SU-DHL-6 (cell line): Measurements from ENCODE around the gene OR5B3.

Experiments
- H2AFZ ChIP-seq: fragments of 200-600 bp; sonication (generic); 2 replicates; pipeline ENCODE4 v1.6.1; 2014; ENCODE audit warnings: low read depth, mild to moderate bottlenecking, moderate library complexity, mixed read lengths, antibody characterized with exemption, low read length; ENCODE audit not compliant: severe bottlenecking
- H3F3A ChIP-seq: fragments of 200-600 bp; shearing (Covaris generic); 2 replicates; pipeline ENCODE4 v1.6.0; 2016; ENCODE audit warnings: antibody characterized with exemption, mild to moderate bottlenecking; ENCODE audit not compliant: insufficient read depth
- H3K27ac ChIP-seq: fragments of 200-600 bp; sonication (generic); 2 replicates; pipeline ENCODE4 v1.5.1; 2016; ENCODE audit warnings: low read depth, mild to moderate bottlenecking, low read length, moderate library complexity, mixed read lengths
- H3K27me3 ChIP-seq: fragments of 200-600 bp; sonication (generic), shearing (Covaris generic); 2 replicates; pipeline ENCODE4 v1.6.0; 2014; ENCODE audit warnings: mild to moderate bottlenecking, low read length
- H3K36me3 ChIP-seq: fragments of 200-600 bp; sonication (generic); 2 replicates; pipeline ENCODE4 v1.6.1; 2014; ENCODE audit warnings: mild to moderate bottlenecking, low read length, mixed read lengths
- H3K4me2 ChIP-seq: fragments of 300-600, 200-600 bp; shearing (Covaris generic), sonication (generic); 2 replicates; pipeline ENCODE4 v1.6.0; 2014; ENCODE audit warnings: low read length, low read depth, mild to moderate bottlenecking; ENCODE audit not compliant: poor library complexity, severe bottlenecking
- H3K4me3 ChIP-seq: fragments of 200-600 bp; sonication (generic); 2 replicates; pipeline ENCODE4 v1.5.1; 2014; ENCODE audit warnings: antibody characterized with exemption, low read length, mild to moderate bottlenecking, mixed read lengths; ENCODE audit not compliant: insufficient read depth, poor library complexity, severe bottlenecking
- H3K79me2 ChIP-seq: fragments of 200-600 bp; sonication (generic); 2 replicates; pipeline ENCODE4 v1.6.1; 2014; ENCODE audit warnings: mild to moderate bottlenecking, low read length, moderate library complexity; ENCODE audit not compliant: insufficient read depth
- H3K9ac ChIP-seq: fragments of 200-600 bp; sonication (generic); 2 replicates; pipeline ENCODE4 v1.7.0; 2014; ENCODE audit warnings: mild to moderate bottlenecking, low read length
- H3K9me2 ChIP-seq: fragments of 200-600 bp; sonication (generic); replicated peaks from 2 replicates; pipeline ENCODE4 v1.6.1; 2014; ENCODE audit warnings: low read length; ENCODE audit not compliant: insufficient read depth
- H3K9me3 ChIP-seq: fragments of 200-600 bp; sonication (generic); 2 replicates; pipeline ENCODE4 v1.6.1; 2014; ENCODE audit warnings: low read length, mixed read lengths; ENCODE audit not compliant: insufficient read depth
- H4K20me1 ChIP-seq: fragments of 200-600 bp; sonication (generic); 2 replicates; pipeline ENCODE4 v1.6.1; 2014; ENCODE audit warnings: low read depth, mild to moderate bottlenecking, antibody characterized with exemption, low read length, moderate library complexity, mixed read lengths
- EZH2phosphoT487 ChIP-seq: fragments of 200-600 bp; sonication (generic), shearing (Covaris generic); conservative IDR thresholded peaks from 2 replicates; pipeline ENCODE4 v1.6.1; 2018; ENCODE audit warnings: mild to moderate bottlenecking, antibody characterized with exemption, low read length, moderate library complexity, mixed read lengths
- TF ChIP-seq, protein P1 (sequence below): fragments of 200-600 bp; sonication (generic); IDR thresholded peaks from one replicate; pipeline ENCODE4 v1.5.1; 2017; ENCODE audit warnings: antibody characterized with exemption, mild to moderate bottlenecking, low read length, moderate library complexity; ENCODE audit not compliant: insufficient read depth, poor library complexity, severe bottlenecking

Gene OR5B3

GRCh38 chr11:58444300-58444699 lies 37.6 kb upstream of the OR5B3 start:
- Histone ChIP-seq H4K20me1 (no peaks in the 10 kb centered on the region), H3K4me2 (no peak overlapping the region), H3K27ac (no peak overlapping the region), H3K27me3 (no peaks in the 10 kb centered on the region), H3K9me3 (no peaks in the 10 kb centered on the region), H2AFZ (no peak overlapping the region), H3K9me2 (no peaks in the 10 kb centered on the region; the same call in 1 of the 2 replicates), H3K36me3 (no peaks in the 10 kb centered on the region), H3K79me2 (no peaks in the 10 kb centered on the region), H3K9ac (no peak overlapping the region), H3F3A (no peaks in the 10 kb centered on the region), H3K4me3 (no peak overlapping the region)
- TF ChIP-seq, protein P1, sequence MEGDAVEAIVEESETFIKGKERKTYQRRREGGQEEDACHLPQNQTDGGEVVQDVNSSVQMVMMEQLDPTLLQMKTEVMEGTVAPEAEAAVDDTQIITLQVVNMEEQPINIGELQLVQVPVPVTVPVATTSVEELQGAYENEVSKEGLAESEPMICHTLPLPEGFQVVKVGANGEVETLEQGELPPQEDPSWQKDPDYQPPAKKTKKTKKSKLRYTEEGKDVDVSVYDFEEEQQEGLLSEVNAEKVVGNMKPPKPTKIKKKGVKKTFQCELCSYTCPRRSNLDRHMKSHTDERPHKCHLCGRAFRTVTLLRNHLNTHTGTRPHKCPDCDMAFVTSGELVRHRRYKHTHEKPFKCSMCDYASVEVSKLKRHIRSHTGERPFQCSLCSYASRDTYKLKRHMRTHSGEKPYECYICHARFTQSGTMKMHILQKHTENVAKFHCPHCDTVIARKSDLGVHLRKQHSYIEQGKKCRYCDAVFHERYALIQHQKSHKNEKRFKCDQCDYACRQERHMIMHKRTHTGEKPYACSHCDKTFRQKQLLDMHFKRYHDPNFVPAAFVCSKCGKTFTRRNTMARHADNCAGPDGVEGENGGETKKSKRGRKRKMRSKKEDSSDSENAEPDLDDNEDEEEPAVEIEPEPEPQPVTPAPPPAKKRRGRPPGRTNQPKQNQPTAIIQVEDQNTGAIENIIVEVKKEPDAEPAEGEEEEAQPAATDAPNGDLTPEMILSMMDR = no peak
- no peak for TF ChIP-seq EZH2phosphoT487

GRCh38 chr11:58442136-58442535 lies 35.5 kb upstream of the OR5B3 start, which contains the start of gene OR5B12:
Gene OR5B12 (minus strand): TSS chr11:58442236. CDS start chr11:58440151, 2,085 bp downstream.
- TF ChIP-seq, protein P1 = no peak
- TF ChIP-seq EZH2phosphoT487 = no peak
- Histone ChIP-seq H3K36me3 (no peaks in the 10 kb centered on the region), H4K20me1 (no peaks in the 10 kb centered on the region), H3K4me2 (no peak within 1 kb of the TSS), H3K9me3 (no peaks in the 10 kb centered on the region), H3K9ac (no peak within 1 kb of the TSS), H3K27ac (no peak within 1 kb of the TSS), H3F3A (no peaks in the 10 kb centered on the region), H3K27me3 (no peaks in the 10 kb centered on the region), H2AFZ (no peak within 1 kb of the TSS), H3K4me3 (no peak within 1 kb of the TSS), H3K79me2 (no peaks in the 10 kb centered on the region), H3K9me2 (no peaks in the 10 kb centered on the region; the same call in 1 of the 2 replicates)

DNA sequence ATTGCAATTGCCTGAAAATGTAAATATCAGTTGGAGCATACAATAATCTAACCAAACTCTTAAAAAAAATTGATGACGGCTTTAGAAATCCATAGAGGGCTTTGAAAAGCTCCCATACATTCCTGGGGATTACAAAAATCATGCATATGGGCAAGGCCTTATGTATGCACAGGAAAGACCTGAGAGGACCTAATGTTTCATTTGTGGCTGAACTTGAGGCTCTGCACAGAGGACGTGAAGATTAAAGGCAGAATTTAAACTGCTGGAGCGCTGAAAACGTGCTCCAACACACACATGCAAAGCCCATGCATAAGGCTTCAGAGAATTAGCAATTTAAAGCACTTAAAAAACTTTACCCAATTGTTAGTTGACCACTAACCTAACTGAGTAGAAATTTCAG lies 31.8 kb upstream of the OR5B3 start:
- H3F3A ChIP-seq = no peaks in the 10 kb centered on the region
- H3K4me3 ChIP-seq = no peak overlapping the region
- H3K9ac ChIP-seq = no peak overlapping the region
- H3K27ac ChIP-seq = no peak overlapping the region
- no peaks in the 10 kb centered on the region for H4K20me1 ChIP-seq
- no peaks in the 10 kb centered on the region for H3K9me3 ChIP-seq
- no peaks in the 10 kb centered on the region for H3K9me2 ChIP-seq
- H2AFZ ChIP-seq = no peak overlapping the region
- TF ChIP-seq EZH2phosphoT487 = no peak
- TF ChIP-seq, protein P1 = no peak
- no peaks in the 10 kb centered on the region for H3K36me3 ChIP-seq
- H3K4me2 ChIP-seq = no peak overlapping the region
- H3K79me2 ChIP-seq = no peaks in the 10 kb centered on the region
- H3K27me3 ChIP-seq = no peaks in the 10 kb centered on the region
